Stimulated activated CD4-positive, alpha-beta T cell treated with anti-CD3 and anti-CD28 coated beads, Interleukin-2, amount 100 ng/mL, for 4 hours (primary cell): ENCODE data around the gene OLFM2.
"Not testable (repeated sequence)": the region's sequence is repeated elsewhere in the genome, so short reads cannot be mapped to it uniquely, and the experiment has no call there.

Experiments
- DNase-seq: peaks from one replicate; pipeline ENCODE4 v3.0.0-alpha.2; 2020; ENCODE audit warnings: low read depth

Gene OLFM2

GRCh38 chr19:9941671-9942070 is 5.4 kb upstream of the OLFM2 start:
- DNase-seq: no peak

GRCh38 chr19:9941231-9941630 is 4.9 kb upstream of the OLFM2 start:
- DNase-seq: no peak

GRCh38 chr19:9940778-9941177 is 4.5 kb upstream of the OLFM2 start:
- no peak for DNase-seq

GRCh38 chr19:9939301-9939913 is 3.1 kb upstream of the OLFM2 start:
- no peak for DNase-seq

GRCh38 chr19:9937001-9937411 is 691 bp upstream of the OLFM2 start:
- DNase-seq: no peak

- no peak for DNase-seq
These were observed 599 bp downstream of the OLFM2 start for GRCh38 chr19:9935506-9936325.

- peak; percentile 68 for DNase-seq
These were observed 2.0 kb downstream of the OLFM2 start for GRCh38 chr19:9934132-9934950.

GRCh38 chr19:9932835-9933234 is 3.5 kb downstream of the OLFM2 start:
- no peak for DNase-seq

- no peak for DNase-seq
These were observed 4.7 kb downstream of the OLFM2 start for GRCh38 chr19:9931629-9932028.

GRCh38 chr19:9923440-9923839 is 12.9 kb downstream of the OLFM2 start:
- DNase-seq: no peak

GRCh38 chr19:9922782-9923379 is 13.4 kb downstream of the OLFM2 start:
- not testable (repeated sequence) for DNase-seq

GRCh38 chr19:9917321-9917720 is 19.0 kb downstream of the OLFM2 start:
- DNase-seq: no peak

- DNase-seq: no peak
These were observed 19.6 kb downstream of the OLFM2 start for GRCh38 chr19:9916719-9917118.

- peak; percentile 82 for DNase-seq
These were observed 21.8 kb downstream of the OLFM2 start for GRCh38 chr19:9914315-9915207.

- DNase-seq: no peak
These were observed 22.4 kb downstream of the OLFM2 start for GRCh38 chr19:9914001-9914314.

GRCh38 chr19:9913237-9914000 is 22.9 kb downstream of the OLFM2 start:
- no peak for DNase-seq

GRCh38 chr19:9912551-9913236 is 23.6 kb downstream of the OLFM2 start:
- DNase-seq: no peak

- no peak for DNase-seq
These were observed 24.7 kb downstream of the OLFM2 start for GRCh38 chr19:9911524-9912185.

GRCh38 chr19:9910625-9911024 is 25.7 kb downstream of the OLFM2 start:
- no peak for DNase-seq

- DNase-seq: no peak
These were observed 27.1 kb downstream of the OLFM2 start for GRCh38 chr19:9909251-9909650.
